ENCODE measurements around the gene CHST11.

CHST11 gene

DNA sequence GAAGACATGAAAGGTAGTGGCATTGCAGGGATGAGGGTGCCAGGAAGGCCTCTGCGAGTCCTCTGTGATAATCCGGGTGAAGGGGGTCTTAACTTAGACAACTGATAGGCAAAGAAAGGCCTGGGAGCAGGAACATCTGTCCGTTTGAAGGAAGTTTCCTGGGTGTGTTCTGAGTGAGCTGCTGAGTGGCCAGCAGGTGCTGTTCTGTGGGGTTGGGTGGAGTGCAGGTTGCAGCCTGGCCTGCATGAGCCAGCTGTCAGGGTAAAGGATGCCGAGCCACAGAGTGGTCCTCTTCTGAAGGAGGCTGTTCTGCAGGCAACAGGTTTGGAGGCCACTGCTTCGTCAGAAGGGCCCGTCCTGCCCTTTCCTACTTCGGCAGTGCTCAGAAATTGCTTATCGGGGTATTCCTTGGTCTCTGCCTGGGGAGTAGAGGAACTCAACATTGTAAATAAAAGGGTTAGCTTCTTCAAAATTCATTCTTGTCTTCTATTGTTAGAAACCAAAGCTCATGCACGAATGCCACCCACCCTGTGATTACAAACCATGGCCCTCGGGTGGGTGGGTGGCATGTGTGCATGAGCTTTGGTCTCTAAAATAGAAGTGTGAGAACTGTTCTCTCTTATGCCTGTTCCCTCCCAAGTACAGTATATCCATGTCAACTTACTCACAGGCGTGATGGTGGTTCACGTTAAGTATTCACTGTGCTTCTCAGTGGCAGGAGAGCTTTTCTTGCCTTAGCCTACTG is 118.9 kb downstream of the CHST11 start:
- Mint-ChIP-seq H3K36me3 (peaks cover 23% of the 10 kb centered on the region), H3K27me3 (no peaks in the 10 kb centered on the region), H3K9me3 (peaks cover 3% of the 10 kb centered on the region), H3K4me1 (peaks cover 54% of the 10 kb centered on the region), H3K4me3 (no peak overlapping the region), H3K27ac (no peak overlapping the region)
- no peak for DNase-seq
- CTCF ChIA-PET, result interaction anchor here (0.9 to 1.1 kb wide), 2 partner anchors 119 to 194 kb away, joined by 3 to 4 read pairs; partner anchors contain the start of gene CHST11

DNA sequence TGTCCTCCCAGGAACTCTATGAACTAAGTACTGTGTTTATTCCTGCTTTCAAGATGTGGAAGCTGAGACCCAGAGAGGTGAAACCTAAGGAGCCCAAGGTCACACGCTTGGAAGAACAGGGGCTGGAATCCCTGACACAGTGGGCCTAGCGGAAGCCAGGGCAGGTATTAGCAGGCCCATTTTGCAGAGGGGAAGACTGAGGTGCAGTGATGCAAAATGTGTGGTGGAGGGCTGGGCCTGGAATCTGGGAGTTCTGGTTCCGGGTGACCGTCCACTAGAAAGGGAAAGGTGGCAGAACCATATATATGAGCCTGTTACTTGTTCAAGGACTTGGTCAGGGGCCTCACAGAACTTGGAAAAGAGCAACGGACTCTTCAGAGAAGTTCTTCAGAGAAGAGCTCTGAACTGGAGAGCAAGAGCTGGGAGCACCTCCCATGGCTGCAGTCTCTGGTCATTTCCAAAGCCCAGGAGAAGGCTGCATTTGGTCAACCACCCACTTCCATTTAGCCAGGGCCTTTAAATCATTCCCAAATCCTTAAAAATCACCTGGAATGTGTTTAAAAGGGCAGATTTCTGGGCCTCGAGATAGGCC is 119.5 kb downstream of the CHST11 start:
- DNase-seq, result no peak
- no peak overlapping the region for H3K27ac Mint-ChIP-seq
- H3K36me3 Mint-ChIP-seq, result peaks cover 21% of the 10 kb centered on the region
- peaks cover 55% of the 10 kb centered on the region for H3K4me1 Mint-ChIP-seq
- H3K4me3 Mint-ChIP-seq, result no peak overlapping the region
- CTCF ChIA-PET, result interaction anchor here (0.9 to 1.1 kb wide), 2 partner anchors 120 to 195 kb away, joined by 3 to 4 read pairs; partner anchors contain the start of gene CHST11
- no peaks in the 10 kb centered on the region for H3K27me3 Mint-ChIP-seq
- peaks cover 3% of the 10 kb centered on the region for H3K9me3 Mint-ChIP-seq

DNA sequence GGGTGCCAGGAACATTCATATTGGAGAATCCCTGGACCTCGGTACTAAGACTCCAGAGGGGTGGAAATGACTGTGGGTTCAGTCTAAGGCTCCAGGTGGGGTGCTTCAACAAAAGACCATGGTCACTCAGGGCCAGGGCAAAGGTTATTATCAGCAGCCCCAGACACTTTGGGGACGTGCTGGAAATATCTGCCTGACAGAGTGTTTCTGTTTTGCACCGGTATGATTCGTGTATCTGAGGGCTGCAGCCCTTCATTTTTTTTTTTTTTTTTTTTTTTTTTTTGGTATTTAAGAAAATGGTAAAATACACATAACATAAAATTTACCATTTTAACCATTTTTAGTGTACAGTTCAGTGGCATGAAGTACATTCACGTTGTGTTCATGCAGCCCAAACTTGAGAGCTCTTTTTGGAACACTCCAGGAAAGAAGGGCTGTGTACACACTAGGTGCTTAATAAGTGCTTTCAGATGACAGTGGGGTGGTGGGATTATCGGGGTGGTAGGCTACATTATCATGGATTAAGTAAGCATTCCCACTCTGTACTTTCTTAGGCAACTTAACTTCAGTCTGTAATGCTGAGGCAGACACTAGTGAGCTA is 120.3 kb downstream of the CHST11 start:
- H3K9me3 Mint-ChIP-seq, result peaks cover 3% of the 10 kb centered on the region
- no peak overlapping the region for H3K27ac Mint-ChIP-seq
- H3K4me3 Mint-ChIP-seq, result no peak overlapping the region
- H3K36me3 Mint-ChIP-seq, result peaks cover 21% of the 10 kb centered on the region
- peaks cover 53% of the 10 kb centered on the region for H3K4me1 Mint-ChIP-seq
- CTCF ChIA-PET, result no interaction called here
- no peak for DNase-seq
- H3K27me3 Mint-ChIP-seq, result no peaks in the 10 kb centered on the region

DNA sequence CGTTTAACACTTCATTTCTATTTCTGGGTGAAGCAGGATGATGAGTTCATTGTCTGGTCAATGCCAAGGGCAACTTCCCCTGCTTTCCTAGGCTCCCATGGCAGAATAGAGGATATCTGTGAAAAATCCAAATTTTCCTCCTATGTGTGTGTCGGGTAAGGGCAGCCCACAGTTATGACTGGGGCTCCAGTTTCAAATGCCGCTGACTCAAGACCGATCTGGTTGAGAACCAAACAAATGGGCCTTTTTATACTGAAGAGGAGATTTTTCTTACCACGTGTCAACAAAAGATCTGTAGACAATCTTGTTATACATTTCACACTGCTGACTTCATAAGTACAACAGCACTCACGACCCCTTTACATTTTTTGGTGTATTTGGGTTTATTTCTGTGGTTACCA is 120.8 kb downstream of the CHST11 start:
- H3K4me3 Mint-ChIP-seq, result no peak overlapping the region
- no peak for DNase-seq

DNA sequence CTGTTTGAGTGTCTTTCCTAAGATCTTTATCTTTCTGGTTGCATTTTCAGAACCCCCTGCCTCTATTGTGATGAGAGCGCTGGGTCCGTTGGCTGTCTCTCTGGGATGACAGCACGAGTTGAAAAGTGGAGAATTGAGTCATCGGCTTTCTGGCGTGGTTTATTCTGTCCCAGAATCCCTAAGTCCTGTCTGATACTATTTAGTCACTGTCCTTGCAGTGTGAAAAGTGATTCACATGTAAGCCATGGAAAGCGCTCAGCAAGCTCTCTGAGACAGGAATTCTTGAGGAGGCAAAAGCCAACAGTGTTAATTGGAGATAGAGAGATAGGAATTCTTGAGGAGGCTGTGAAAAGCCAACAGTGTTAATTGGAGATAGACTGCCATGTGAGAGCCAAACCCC is 121.7 kb downstream of the CHST11 start:
- CTCF ChIA-PET, result interaction anchor here (2.2 kb wide), 1 partner anchor 10 kb away, joined by 5 read pairs; no protein-coding TSS in a partner anchor
- DNase-seq, result no peak
- Mint-ChIP-seq H3K36me3 (peaks cover 9% of the 10 kb centered on the region), H3K9me3 (no peaks in the 10 kb centered on the region), H3K4me3 (no peak overlapping the region), H3K27ac (no peak overlapping the region), H3K4me1 (peaks cover 54% of the 10 kb centered on the region), H3K27me3 (no peaks in the 10 kb centered on the region)

More for the DNA sequence above, 120.8 kb downstream of the CHST11 start:
- CTCF ChIA-PET, result no interaction called here
- peaks cover 16% of the 10 kb centered on the region for H3K36me3 Mint-ChIP-seq
- H3K27me3 Mint-ChIP-seq, result no peaks in the 10 kb centered on the region
- H3K9me3 Mint-ChIP-seq, result peaks cover 1% of the 10 kb centered on the region
- H3K4me1 Mint-ChIP-seq, result peaks cover 53% of the 10 kb centered on the region
- no peak overlapping the region for H3K27ac Mint-ChIP-seq

DNA sequence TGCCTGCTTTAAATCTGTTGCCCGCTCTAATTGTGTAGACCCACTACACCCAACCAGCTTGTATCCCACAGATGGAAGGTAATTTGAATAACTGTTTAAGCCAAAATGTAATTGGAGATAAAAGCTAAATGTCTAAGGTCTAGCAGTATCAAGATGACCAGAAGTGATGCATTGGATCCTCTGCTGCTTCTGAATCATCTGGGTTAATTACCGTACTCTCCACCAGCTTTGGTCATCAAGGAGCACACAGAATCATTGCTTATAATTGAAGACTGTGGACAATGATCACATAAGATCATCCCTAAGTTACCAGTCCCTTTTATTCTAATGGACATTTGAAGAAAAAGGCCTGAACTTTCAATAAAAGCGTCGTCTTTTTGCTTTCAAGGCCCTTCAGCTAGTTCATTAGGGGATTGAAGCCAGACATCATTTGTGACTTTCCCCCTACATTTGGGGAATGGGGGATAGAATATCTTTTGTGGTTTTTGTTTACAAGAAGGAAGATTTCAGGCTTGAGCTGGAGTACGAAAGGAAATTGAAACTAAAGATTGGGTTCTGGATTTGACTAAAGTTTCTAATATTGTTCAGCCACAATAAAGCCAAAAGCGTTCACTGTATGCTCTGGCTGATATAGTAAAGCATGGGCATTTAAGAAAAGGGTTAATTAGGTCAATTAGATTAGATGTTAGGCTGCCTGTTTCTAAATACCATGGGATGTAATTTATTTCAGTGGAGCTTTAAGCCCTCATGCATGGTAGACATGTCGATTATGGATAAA is 123.2 kb downstream of the CHST11 start:
- Mint-ChIP-seq H3K4me1 (peaks cover 52% of the 10 kb centered on the region), H3K4me3 (no peak overlapping the region), H3K27ac (no peak overlapping the region), H3K27me3 (no peaks in the 10 kb centered on the region), H3K9me3 (no peaks in the 10 kb centered on the region), H3K36me3 (peaks cover 6% of the 10 kb centered on the region)
- CTCF ChIA-PET, result interaction anchor here (0.6 to 2.2 kb wide), 4 partner anchors 12 to 198 kb away, joined by 3 to 5 read pairs (median 4); no protein-coding TSS in a partner anchor
- no peak for DNase-seq

DNA sequence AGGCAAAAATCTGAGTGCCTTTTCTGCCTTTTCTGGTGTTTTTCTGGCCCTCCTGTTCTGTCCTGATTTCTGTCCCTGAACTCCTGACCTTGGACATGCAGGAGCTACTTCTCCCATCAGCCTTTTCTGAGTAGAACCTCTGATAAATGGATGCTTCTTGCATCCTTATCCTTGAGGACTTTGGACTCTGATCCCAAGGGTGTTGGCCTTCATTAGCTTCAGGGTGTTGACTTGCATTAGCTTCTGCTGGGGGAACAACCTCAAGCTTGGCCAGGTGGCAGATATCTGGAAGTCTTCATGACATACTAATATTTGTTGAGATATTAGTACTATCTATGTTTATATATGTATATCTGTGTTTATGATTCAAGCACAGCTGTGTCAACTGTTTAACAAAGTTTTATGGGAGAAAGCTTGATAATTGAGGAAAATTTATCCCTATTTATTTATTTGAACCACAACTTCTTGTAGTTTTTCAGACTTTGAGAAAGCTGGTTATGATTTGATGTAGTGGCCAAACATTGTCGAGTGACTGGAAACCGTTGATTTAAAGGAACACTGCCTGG is 124.3 kb downstream of the CHST11 start:
- Mint-ChIP-seq H3K36me3 (peaks cover 6% of the 10 kb centered on the region), H3K27ac (no peak overlapping the region), H3K27me3 (no peaks in the 10 kb centered on the region), H3K4me1 (peaks cover 43% of the 10 kb centered on the region), H3K4me3 (no peak overlapping the region), H3K9me3 (no peaks in the 10 kb centered on the region)
- no peak for DNase-seq
- CTCF ChIA-PET, result interaction anchor here (1.2 to 1.8 kb wide), 2 partner anchors 123 to 199 kb away, joined by 3 to 5 read pairs; no protein-coding TSS in a partner anchor

DNA sequence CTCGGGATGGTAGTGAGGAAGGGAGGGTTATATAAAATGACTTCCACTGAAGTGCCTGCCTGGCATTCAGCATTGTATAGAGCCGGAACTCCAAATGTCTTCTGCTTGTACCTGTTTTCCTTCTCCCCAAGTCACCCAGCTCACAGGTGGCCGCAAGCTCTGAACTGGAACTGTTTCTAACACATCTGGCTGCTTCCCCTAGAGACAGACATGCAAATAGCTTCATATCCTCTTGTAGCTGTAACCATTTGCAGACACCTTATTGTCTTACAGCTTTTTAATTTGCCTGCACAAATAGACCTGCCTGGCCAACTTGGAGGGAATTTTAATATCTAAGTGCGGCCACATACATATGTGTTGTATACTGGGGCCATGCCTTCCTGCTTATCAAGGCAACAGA is 126.0 kb downstream of the CHST11 start:
- H3K4me3 Mint-ChIP-seq, result no peak overlapping the region
- DNase-seq, result no peak
- CTCF ChIA-PET, result interaction anchor here (0.7 to 1.2 kb wide), 2 partner anchors 116 to 211 kb away, joined by 3 to 4 read pairs; no protein-coding TSS in a partner anchor

DNA sequence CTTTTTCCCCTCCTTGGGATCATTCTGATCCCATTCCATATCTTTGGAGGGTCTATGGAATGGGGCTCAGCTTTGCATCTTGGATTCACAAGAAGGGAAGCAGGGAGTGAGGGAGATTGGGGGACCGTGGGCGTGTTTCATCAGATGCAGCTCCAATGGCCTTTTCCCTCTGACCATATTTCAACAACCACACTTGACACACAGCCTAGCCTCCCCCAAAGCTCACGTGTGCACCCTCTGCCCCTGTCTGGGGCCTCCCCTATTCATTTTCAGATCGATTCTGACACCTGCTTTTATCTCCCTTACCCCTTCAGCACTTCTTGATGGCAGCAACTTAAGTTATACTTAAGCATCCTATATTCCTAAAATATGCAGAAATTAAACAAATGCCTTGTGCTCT is 126.6 kb downstream of the CHST11 start:
- H3K27ac Mint-ChIP-seq, result no peak overlapping the region
- CTCF ChIA-PET, result interaction anchor here (1.2 kb wide), 1 partner anchor 117 kb away, joined by 3 read pairs; no protein-coding TSS in a partner anchor
- H3K4me1 Mint-ChIP-seq, result peaks cover 30% of the 10 kb centered on the region
- H3K27me3 Mint-ChIP-seq, result no peaks in the 10 kb centered on the region
- DNase-seq, result no peak
- no peak overlapping the region for H3K4me3 Mint-ChIP-seq
- H3K9me3 Mint-ChIP-seq, result no peaks in the 10 kb centered on the region
- peaks cover 2% of the 10 kb centered on the region for H3K36me3 Mint-ChIP-seq

More for the DNA sequence above, 126.0 kb downstream of the CHST11 start:
- Mint-ChIP-seq H3K27me3 (no peaks in the 10 kb centered on the region), H3K9me3 (no peaks in the 10 kb centered on the region), H3K36me3 (peaks cover 2% of the 10 kb centered on the region), H3K4me1 (peaks cover 35% of the 10 kb centered on the region), H3K27ac (no peak overlapping the region)

DNA sequence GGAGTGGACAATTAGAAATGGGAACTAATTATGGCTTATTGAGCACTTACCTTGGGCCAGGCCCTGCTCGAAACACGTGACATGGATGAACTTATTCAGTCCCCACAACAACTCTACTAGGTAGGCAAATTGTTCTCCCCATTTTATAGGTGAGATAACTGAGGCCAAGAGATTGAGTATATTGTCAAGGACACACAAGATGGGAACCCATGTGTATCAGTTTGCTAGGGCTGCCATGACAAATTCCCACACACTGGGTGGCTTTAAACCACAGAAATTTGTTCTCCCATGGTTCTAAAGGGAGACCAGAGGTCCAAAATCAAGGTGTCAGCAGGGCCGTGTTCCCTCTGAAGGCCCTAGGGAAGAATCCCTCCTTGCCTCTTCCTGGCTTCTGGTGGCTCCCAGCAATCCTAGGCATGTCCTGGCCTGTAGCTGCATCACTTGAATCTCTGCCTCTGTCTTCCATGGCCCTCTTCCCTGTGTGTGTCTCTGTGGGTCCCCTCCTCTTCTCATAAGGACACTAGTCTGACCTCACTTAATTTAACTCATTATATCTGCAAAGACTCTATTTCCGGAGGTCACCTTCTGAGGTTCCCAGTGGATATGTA is 128.8 kb downstream of the CHST11 start:
- Mint-ChIP-seq H3K36me3 (peaks cover 7% of the 10 kb centered on the region), H3K4me3 (no peak overlapping the region), H3K27ac (no peak overlapping the region), H3K9me3 (no peaks in the 10 kb centered on the region), H3K4me1 (peaks cover 13% of the 10 kb centered on the region), H3K27me3 (no peaks in the 10 kb centered on the region)
- no peak for DNase-seq
- CTCF ChIA-PET, result no interaction called here

DNA sequence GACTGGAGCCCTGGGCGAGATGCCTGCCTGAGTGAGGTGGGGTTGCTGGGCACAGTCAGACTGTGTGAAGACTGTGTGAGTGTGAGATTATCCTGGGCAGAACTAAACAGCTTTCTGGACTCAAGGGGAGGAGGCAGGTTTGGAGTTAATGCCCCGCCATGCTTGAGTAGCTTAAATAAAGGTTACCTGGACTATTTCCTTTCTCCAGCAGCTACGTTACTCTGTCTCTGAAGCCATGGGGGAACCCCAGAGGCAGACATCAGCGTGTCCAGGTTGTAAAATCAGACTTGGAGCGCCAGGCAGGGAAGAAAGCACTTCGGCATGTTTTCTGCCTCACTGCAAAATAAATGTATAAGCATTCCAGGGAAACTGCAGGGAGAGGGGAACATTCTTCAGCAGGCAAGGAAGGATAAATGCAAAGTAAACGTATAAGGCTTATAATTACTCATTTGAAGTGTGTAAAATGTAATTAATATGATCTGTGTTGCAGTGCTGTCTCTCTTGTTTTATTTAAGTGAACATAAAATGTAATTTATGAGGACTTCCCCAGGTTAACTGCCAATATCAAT is 129.7 kb downstream of the CHST11 start:
- no peak overlapping the region for H3K27ac Mint-ChIP-seq

DNA sequence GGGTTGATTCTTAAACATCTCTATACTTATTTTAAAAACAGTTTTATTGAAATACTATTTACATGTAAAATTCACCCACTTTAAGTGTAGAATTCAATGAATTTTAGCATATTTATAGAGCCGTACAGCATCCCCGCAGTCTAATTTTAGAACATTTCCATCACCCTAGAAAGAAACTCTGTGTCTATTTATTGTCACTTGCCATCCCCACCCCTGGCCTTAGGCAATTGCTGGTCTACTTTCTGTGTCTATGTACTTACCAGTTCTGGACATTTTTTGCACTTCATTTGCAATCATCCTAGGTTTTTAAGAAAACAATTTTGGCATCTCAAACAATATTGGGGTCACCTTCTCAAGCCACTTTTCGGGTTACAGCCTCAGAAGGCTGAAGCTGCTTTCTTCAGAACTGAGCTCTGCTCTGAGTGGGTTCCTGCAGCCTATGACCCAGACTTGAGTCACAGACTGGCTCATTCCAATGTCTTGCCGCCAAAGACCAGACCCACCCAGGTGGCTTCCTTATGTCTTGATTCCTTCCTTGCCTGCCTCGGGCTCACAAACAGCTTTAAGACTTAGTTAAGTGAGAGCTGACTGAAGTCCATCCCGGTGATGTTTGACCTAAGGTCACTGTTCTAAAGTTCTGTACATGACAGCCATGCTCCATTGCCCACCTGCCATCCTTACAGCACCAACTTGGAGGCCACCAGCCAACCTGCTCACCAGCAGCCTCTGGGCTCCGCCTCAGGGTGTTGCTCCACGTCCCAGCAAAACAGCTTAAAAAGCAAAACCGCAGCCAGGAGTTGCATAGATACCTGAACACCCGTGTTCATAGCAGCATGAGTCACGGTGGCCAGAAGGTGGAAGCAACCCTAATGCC is 131.5 kb downstream of the CHST11 start:
- no peak overlapping the region for H3K4me3 Mint-ChIP-seq
- no peak overlapping the region for H3K27ac Mint-ChIP-seq
- DNase-seq, result no peak
- peaks cover 14% of the 10 kb centered on the region for H3K36me3 Mint-ChIP-seq
- H3K4me1 Mint-ChIP-seq, result peaks cover 4% of the 10 kb centered on the region
- no peaks in the 10 kb centered on the region for H3K27me3 Mint-ChIP-seq
- H3K9me3 Mint-ChIP-seq, result no peaks in the 10 kb centered on the region
- CTCF ChIA-PET, result interaction anchor here (1.4 kb wide), 1 partner anchor 206 kb away, joined by 4 read pairs; no protein-coding TSS in a partner anchor

More for the DNA sequence above, 129.7 kb downstream of the CHST11 start:
- H3K27me3 Mint-ChIP-seq, result no peaks in the 10 kb centered on the region
- peaks cover 7% of the 10 kb centered on the region for H3K36me3 Mint-ChIP-seq
- DNase-seq, result no peak
- CTCF ChIA-PET, result no interaction called here
- H3K4me3 Mint-ChIP-seq, result no peak overlapping the region
- no peaks in the 10 kb centered on the region for H3K9me3 Mint-ChIP-seq
- peaks cover 7% of the 10 kb centered on the region for H3K4me1 Mint-ChIP-seq

All from activated naive CD4-positive, alpha-beta T cell treated with anti-CD3 and anti-CD28 coated beads, Interleukin-2, amount 10 ng/mL, durations not matched to agents 7 days and 5 days (primary cell).